ENCODE results near the gene COL25A1.

The COL25A1 gene

DNA sequence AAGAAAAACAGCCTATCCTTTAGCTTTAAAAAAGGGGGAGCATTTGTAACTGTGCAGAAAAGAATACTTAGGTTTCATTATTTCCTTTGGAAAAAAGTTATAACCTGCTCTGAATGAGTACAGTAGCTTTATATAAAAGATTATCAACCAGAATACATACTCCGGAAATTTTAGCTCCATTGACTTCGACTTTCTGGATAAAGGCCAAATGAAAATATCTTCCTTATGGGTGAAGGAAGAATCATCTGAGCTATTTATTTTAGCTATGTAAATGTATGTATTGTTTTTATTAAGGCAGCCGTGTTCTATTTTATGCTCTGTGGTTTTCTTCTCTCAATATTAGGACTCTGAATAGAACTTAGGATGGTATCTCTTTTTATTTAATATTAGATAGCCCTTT, 470.6 kb downstream of the COL25A1 start:
- H3K4me3 ChIP-seq (ENCODE audit: low read depth, low read length), result no peak overlapping the region

DNA sequence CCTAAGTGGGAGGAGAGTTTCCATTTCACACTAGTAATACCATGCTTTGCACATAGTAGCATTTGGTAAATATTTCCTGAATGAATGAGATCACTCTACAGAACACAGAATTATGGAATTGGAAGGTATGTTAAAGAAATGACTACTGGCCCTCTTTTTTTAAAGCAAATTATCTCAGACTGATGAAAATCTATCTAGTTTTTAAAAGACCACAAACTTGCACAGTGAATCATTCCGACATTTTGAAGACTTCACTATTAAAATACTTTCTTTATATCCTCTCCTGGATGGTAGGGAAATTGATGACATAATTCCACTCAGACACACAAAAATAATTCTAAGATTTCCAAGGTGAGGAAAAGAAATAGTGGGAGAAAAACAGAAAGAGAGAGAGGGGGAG, 471.2 kb downstream of the COL25A1 start:
- H3K4me3 ChIP-seq (ENCODE audit: low read depth, low read length), result no peak overlapping the region

DNA sequence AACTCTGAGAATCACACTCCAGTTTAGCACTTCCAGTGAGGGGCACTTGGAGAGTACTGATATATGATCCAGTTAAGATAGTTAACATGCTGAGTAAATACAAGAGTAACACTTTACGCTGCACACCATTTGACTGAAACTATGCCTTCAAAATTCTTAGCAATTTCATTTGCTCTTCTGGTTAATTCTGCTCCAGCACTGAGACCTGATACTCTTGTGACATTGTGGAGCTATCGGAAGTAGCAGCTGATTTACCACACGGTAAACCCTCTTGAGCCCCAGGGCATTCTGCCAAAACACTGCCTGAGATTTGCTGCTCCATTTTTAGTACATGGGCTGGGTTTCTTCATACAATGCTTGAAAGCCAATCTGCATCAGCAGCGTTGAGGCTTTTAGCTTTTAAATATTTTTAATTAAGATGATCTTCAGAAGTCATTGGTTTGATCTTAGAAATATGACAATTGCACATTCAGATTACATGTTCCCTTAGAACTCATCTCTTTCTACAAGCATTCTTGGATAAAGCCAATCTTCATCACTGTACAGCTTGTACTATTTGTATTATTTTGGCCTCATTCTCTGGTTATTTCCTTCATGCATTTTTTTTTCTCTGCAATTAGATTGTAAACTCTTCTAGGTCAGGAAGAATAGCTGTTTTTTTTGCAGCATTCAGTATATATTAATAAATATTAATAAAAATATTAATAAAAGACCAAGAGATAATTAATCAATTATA, 471.8 kb downstream of the COL25A1 start:
- H3K4me3 ChIP-seq (ENCODE audit: low read depth, low read length), result no peak overlapping the region

DNA sequence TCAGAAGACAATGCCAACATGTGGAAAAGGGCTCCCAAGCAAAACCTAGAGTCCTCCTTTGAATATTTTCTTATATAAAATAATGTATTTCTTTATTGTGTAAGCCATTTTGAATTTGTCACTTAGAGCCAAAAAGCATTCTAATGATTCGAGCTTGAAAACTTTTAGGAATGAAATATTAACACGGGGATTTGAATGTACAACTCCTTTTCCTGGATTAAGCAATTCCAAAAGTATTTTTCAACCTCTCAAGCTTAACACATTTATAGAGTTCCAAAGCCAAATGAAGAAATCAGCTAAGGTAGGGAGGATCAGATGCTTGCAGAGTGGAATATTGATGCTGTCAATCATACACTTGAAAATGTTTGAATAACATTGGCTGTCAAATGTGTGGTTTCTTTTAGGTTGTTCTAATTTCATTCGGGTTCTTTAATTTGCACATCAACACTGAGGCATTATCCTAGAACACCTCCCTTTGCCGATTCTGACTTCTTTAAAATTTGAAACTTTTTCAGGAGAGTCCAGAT, 472.4 kb downstream of the COL25A1 start:
- no peak overlapping the region for H3K4me3 ChIP-seq (ENCODE audit: low read depth, low read length)

DNA sequence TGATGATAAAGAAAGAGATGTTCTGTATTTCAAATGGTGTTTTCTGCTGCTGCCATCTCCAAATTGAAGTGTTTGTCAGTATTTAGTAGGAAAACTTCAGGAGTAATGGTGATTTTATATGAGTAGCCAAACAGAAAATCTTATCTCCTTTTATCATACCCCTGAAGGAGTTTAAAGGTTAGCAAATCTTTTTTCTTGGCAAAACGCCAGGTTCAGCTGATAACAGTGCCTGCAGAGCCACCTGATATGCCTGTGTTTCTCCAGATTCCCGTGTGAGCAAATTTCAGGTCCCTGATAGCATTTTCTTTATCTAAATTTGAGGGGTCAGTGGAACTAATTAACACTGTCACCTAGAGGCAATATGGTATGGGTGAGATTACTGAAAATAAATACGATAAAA, 473.8 kb downstream of the COL25A1 start:
- no peak overlapping the region for H3K4me3 ChIP-seq (ENCODE audit: low read depth, low read length)

DNA sequence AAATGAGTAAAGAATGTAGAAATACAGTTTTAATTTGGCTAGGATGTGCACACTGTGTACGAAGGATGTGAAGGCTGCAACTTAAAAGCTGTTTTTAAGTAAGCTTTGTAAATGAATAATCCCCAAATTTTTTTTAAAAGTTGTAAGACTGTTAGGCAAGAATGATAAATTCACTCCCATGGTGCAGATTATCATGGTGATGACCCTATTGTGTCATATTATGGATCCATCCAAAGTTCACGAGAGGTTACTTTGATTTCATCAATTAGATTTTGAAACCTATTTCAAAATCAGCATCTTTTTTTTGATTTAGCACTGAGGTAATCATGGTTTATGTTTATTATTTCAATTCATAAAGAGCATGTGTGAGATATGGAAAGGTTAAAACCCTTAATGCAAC, 476.7 kb downstream of the COL25A1 start:
- H3K4me3 ChIP-seq (ENCODE audit: low read depth, low read length), result no peak overlapping the region

DNA sequence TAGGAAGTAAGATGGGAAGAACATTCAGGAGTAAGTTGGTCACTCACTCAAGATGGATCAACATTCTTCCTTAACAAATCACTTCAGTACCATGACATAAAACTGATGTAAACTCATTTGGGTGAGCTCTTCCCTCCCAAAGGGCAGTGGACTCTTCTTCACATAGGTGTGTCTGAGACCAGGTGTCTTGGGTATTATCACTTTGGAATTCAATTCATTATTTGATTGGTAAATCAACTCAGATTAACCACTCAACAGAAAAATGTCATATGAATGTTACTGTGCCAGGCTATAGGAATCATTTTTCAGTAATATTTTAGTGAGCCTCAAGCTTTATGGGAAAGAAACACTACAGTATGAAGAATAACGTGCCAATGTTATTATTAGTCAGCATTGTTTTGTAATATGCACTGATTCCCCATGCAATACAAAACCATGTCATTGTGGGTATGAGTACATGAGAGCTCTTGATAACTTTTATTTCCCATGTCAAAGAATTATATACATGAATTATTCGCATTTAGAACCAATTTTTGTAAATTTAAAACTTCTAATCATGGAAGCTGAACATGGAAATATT, 481.0 kb downstream of the COL25A1 start:
- no peak overlapping the region for H3K4me3 ChIP-seq (ENCODE audit: low read depth, low read length)

DNA sequence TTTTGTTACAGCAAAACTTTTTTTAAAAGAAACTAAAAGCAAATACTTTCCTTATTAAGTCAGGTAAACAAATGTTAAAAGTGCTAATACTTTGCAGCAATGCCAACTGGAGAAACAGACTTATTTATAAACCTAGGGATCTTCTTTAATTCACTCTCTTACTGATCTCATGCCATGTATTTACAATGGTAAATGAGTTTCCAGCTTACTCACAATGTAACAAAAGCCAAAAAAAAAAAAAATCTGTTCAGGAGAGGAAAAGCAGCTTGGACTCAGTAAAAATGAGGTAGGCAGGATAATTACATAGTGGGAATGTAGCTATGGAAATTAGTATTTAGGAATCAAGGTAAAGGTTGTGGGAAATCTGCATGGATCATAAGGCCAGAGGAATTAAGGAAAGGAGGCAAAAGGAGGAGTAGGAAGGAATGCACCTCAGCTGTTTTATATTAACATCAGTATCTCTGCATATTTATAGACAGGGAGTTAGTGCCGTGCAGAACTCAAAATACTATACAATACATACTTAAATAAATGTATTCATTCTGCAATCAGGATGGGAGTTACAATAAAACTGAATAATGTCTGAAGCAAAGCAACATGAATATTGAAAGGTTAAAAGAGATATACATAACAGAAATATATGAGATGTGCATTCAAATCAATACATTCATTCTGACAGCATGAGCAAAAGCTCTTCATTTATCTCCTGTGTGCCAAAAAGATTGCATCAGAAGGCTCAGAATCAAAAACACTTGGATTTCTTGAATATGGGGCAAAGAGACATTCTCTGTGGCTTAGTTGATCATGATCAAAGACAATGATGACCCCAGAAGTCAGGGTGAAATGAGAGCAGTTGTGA, 481.7 kb downstream of the COL25A1 start:
- H3K4me3 ChIP-seq (ENCODE audit: low read depth, low read length), result no peak overlapping the region

DNA sequence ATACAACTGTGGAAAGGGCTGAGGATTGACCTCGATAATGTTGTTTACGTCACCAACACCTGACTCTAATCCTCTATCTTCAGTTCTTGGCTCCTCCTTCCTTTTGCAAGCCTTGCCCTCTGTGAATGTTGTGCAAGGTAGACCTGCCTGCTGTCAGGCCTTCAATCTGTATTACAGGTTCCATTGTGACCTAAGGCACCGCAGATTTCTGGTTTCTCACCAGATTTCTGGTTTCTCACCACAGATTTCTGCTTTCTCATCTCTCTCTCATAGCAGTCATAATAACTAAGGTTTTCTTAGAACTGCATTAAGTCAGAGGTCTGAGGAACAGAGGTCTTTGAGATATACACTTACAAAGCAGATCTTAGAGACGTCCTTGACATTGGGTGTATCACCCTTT, 488.1 kb downstream of the COL25A1 start:
- H3K4me3 ChIP-seq (ENCODE audit: low read depth, low read length), result no peak overlapping the region

DNA sequence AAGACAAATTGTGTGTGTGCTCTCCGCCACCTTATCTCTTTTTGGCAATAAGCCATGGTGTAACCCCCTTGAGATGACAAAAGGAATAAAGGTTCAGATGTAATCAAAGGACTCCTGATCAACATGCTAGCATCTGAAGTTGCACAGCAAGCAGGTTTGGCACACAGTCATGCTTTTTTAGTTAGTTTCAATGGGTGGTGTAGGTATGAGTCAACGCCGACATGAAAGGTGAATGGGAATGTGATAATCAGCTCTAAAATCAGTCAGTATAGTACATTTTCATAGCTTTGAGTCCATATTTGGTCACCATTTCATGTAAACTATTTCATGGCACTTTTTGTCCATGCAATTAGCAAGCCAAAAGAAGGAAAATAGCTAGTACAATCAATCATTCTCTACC, 489.2 kb downstream of the COL25A1 start:
- no peak overlapping the region for H3K4me3 ChIP-seq (ENCODE audit: low read depth, low read length)

DNA sequence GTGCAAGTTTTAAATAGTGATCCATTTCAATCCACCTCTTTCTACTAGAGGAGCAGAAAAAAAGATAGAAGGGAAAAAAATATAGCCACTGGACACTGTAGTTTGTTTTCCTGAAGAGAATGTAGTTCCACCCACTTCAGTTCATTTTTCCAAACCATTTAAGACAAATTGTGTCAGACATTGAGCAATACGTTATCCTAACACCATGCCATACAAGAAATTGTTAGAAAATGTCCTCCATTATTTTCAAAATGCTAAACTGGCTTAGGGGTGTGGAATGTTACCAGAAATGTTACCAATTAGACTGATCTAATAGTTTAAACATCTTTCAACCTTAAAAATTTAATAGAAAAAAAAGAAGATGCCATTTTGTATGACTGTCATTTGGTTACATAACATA, 491.0 kb downstream of the COL25A1 start:
- no peak overlapping the region for H3K4me3 ChIP-seq (ENCODE audit: low read depth, low read length)

DNA sequence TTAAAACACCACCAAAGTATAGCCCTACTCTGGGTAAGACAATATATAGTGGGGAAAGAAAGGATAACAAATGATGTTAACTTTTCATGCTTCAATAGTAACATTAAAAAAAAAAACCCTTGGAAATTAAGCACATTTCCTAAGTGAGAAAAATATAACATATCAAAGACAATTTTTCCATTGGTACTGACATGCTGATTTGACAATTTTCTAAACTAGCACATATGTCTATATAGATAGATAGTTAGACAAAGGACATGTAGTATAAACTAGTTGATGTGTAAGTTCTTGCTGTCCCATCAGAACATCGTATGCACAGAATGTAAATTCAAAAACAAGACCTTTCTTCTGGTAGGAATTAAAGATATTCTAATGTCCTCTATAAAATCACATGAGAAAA, 492.4 kb downstream of the COL25A1 start:
- no peak overlapping the region for H3K4me3 ChIP-seq (ENCODE audit: low read depth, low read length)

DNA sequence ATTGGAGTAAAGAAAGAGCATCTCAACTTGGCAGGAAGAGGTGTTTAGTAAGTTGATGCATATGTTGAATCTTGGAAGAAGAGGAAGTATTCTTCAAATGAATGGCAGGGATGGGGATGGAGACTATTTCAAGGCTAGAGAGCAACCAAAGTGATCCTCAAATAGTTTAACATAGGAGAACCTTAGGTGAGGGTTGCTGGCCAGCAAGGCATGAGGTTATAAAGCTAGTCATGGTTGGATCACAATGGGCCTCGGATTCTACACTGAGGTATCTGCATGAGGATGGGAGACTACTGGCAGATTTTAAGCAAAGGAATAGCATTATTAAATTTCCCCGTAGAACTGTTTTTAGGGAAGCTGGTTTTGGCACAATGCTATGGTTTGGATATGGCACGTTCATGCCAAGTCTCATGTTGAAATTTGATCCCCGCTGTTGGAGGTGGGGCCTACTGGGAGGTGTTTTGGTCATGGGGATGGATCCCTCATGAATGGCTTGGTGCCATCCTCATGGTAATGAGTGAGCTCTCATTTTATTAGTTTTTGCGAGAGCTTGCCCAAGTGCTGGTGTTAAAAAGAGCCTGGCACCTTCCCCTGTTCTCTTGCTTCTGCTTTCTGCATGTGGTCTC, 497.7 kb downstream of the COL25A1 start:
- no peak overlapping the region for H3K4me3 ChIP-seq (ENCODE audit: low read depth, low read length)

DNA sequence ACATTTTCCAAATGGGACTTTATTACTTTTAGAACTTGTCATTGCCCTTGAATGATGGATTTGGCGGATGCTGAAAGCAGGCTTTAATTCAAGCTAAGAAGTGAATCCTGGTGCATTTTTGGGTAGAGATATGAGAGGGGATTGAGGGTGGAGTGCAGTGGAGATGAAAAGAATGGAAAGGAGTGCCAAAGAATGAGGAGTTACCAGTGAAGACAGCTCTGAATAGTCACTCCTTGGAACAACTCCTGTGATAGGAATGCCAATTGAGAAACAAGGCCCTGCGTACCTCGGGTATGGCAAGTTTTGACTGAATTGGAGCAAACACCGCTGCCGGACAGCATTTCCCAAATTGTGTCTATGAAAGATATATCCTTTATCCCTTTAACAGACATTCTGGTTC, 503.2 kb downstream of the COL25A1 start:
- no peak overlapping the region for H3K4me3 ChIP-seq (ENCODE audit: low read depth, low read length)

DNA sequence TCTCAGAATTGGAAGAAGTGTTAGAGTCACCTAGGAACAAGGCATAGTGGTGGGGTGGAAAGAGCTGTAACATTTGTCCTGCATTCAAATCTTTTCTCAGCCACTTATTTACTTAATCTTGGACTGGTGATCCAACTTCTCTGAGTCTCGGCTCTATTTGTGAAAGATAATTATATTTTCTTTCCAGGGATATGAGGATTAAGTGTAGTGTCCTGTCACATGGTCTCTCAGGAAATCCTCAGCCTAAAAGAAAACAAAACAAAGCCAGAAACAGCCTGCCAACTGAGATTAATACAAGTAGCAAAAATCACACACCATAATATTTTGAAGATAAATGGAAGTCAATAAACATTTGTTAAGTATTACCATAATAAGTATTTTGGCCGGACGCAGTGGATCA, 506.3 kb downstream of the COL25A1 start:
- H3K4me3 ChIP-seq (ENCODE audit: low read depth, low read length), result no peak overlapping the region

DNA sequence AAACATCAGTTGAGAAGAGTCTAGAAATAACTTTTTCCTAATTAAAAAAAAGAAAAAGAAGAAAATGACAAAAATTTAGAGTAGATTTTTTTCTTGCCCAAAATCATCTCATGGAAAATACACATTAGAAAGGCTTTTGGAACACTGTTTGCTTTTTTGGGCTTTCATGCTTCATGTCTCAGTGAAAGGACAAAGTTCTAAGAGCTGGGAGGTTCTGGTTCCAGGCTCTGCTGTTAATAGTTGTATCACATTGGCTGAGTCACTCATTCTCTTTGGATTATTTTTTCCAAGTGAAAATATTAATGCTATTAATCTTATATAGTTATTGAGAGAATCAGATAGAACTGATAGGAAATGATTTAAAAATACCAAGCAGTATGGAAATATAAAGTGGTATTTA, 506.7 kb downstream of the COL25A1 start:
- no peak overlapping the region for H3K4me3 ChIP-seq (ENCODE audit: low read depth, low read length)

DNA sequence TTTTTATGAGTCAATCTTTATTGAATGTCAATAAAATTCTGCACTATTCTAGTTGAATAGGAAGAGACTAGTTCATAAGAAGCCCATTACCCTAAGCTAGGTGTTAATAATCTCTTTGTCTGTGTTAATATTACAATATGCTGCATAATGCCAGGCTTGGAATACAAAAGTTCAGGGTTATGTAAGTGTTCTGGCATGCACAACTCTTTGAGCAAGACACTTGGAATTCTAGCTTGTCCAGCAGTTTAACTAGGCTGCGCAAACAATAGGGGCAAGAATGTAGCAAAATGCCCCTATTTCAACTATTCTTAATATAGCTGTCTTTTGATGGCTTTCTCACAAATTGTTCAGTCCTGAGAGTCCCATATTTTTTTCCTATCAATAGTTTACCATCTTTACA, 508.3 kb downstream of the COL25A1 start:
- no peak overlapping the region for H3K4me3 ChIP-seq (ENCODE audit: low read depth, low read length)

DNA sequence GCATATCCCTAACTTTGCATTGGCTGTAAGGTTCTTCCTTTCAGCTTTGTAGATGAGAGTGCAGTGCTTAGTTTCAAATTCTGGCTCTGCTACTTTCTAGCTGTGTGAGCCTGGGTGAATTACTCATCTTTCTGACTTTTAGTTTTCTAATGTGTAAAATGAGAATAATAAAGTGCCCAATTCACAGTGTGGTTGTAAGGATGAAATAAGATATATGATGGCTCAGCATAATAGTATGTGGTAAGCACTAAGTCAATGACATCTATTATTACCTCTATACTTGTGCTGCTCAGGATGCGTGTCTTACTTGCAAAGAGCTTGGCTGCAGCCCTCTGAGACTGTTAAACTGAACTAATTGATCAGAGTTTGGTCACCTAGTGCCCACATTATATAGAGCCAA, 509.0 kb downstream of the COL25A1 start:
- no peak overlapping the region for H3K4me3 ChIP-seq (ENCODE audit: low read depth, low read length)

DNA sequence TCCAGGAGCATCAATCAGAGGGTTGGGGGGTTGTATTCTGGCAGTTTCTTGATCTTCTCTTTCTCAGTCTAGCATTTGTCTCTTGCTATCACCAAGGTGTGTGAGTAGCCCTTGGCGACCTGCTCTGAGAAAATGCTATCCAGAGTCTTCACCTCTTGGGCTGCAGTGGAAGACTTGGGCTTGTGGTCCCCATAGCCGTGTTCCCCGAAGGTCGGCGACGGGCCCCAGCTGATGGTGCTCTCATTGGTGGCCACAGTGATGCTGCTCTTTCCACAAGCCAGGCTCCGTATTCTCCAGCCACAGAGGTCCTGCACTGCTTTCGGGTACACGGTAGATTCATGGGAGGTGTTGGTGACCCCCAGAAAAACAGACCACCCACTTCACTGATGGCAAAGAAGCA, 513.7 kb downstream of the COL25A1 start:
- H3K4me3 ChIP-seq (ENCODE audit: low read depth, low read length), result no peak overlapping the region

DNA sequence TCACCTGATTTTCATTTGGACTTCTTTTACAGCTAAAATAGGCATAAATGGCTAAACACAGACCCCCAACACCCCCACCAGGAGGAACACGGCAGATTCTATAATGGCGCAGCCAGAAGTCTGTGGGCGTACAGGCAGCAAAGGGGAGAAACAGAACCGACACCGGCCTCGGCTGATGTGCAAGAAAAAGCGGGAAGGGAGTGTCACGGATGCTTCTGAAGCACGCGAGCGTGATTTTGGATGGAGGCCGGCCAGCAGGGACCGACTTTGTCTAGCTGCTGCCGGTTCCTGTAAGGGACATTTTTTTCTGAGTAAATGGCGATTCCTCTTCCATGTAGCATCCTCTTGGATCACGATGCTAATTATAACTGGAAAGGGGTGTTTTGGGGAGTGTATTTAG, 514.7 kb downstream of the COL25A1 start:
- H3K4me3 ChIP-seq (ENCODE audit: low read depth, low read length), result no peak overlapping the region

DNA sequence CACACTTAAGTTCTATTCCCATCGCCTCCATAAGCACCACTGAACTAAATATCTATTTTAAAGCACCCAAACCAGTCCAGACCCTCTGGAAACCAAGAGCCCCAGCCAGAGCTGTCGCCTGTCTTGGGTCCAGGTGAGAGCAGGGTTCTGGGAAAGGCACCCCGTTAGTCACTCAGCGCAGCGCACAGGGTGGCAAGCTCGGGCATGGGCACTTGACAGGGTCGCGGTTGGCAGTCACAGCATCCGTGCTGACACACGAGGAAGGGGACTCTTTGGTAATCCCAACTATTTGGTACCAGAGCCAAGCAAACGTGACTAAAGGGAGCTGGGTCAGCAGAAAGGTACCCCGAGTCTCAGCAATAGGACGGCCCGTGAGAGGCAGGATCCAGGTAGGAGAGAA, 515.4 kb downstream of the COL25A1 start:
- no peak overlapping the region for H3K4me3 ChIP-seq (ENCODE audit: low read depth, low read length)
